K562 (cell line): ENCODE measurements around the gene EGFL7. TPM values are rescaled to one million over a fixed set of nuclear protein-coding genes. Genes with fewer than 3 reads are reported as not detected.

Source experiments
- BCOR ChIP-seq: fragments of 450-650 bp; IDR thresholded peaks from 2 replicates; pipeline ENCODE4 v1.6.1; 2016
- BHLHE40 ChIP-seq: IDR thresholded peaks from 2 replicates; pipeline ENCODE4 v1.6.1; 2011; ENCODE audit warnings: low read length, improper control_type of control experiment
- CBFA2T3 ChIP-seq: fragments of 450-650 bp; IDR thresholded peaks from 2 replicates; pipeline ENCODE4 v1.6.1; 2017
- CC2D1A ChIP-seq: fragments of 450-650 bp; IDR thresholded peaks from 2 replicates; pipeline ENCODE4 v1.6.1; 2017; ENCODE audit warnings: mild to moderate bottlenecking
- CXXC5 ChIP-seq: fragments of 250-450 bp; sonication (Bioruptor Pico); IDR thresholded peaks from 2 replicates; pipeline ENCODE4 v1.8.0; 2022; ENCODE audit warnings: inconsistent platforms, mild to moderate bottlenecking, moderate library complexity
- DPF2 ChIP-seq: fragments of 450-650 bp; IDR thresholded peaks from 2 replicates; pipeline ENCODE4 v1.6.1; 2016
- FOSL1 ChIP-seq: fragments of 200-800 bp; sonication (Bioruptor generic); conservative IDR thresholded peaks from 2 replicates; pipeline ENCODE4 v1.6.1; 2016; ENCODE audit warnings: missing genetic modification characterization, missing compliant biosample characterization
- GATAD2B ChIP-seq: fragments of 450-650 bp; IDR thresholded peaks from 2 replicates; pipeline ENCODE4 v1.6.1; 2017; ENCODE audit warnings: mild to moderate bottlenecking, borderline replicate concordance
- HLTF ChIP-seq: fragments of 450-650 bp; IDR thresholded peaks from 2 replicates; pipeline ENCODE4 v1.6.1; 2016
- JUND ChIP-seq, 2 experiments: IDR thresholded peaks; 2 replicates in 1 of 2; 3 replicates in 1 of 2; pipeline ENCODE4 v1.6.1; 2011; ENCODE audit warnings: borderline replicate concordance in 2 of 2, low read depth in 2 of 2, low read length in 2 of 2, improper control_type of control experiment in 1 of 2, missing biosample characterization in 1 of 2, missing genetic modification characterization in 1 of 2, missing genetic modification reagents in 1 of 2
- KLF1 ChIP-seq: fragments of 450-650 bp; IDR thresholded peaks from 2 replicates; pipeline ENCODE4 v1.6.1; 2016; ENCODE audit warnings: missing genetic modification characterization, missing compliant biosample characterization
- KLF16 ChIP-seq: IDR thresholded peaks from 2 replicates; pipeline ENCODE4 v1.6.1; 2016; ENCODE audit warnings: antibody characterized with exemption
- MYNN ChIP-seq, 2 experiments: sonication (generic); formaldehyde crosslinking in 1 of 2; IDR thresholded peaks; 2 replicates each; pipeline versions ENCODE4 v1.5.0 to v1.6.1; 2016 to 2020; ENCODE audit warnings: antibody characterized with exemption in 1 of 2, missing genetic modification reagents in 1 of 2
- NR1H2 ChIP-seq: sonication (generic); formaldehyde crosslinking; IDR thresholded peaks from 2 replicates; pipeline ENCODE4 v1.4.0; 2020; ENCODE audit warnings: mild to moderate bottlenecking, missing genetic modification reagents
- PRMT5 ChIP-seq: sonication (generic); formaldehyde crosslinking; IDR thresholded peaks from 2 replicates; pipeline ENCODE4 v1.5.0; 2020; ENCODE audit warnings: missing genetic modification reagents
- SMARCE1 ChIP-seq: fragments of 450-650 bp; IDR thresholded peaks from 2 replicates; pipeline ENCODE4 v1.7.1; 2016; ENCODE audit warnings: mild to moderate bottlenecking
- TEAD4 ChIP-seq, 2 experiments: sonication (generic) in 1 of 2; formaldehyde crosslinking in 1 of 2; IDR thresholded peaks; 2 replicates each; pipeline versions ENCODE4 v1.6.1 to v1.8.0; 2012 to 2022; ENCODE audit warnings: borderline replicate concordance in 1 of 2, inconsistent platforms in 1 of 2, low read length in 1 of 2, mild to moderate bottlenecking in 1 of 2, missing genetic modification reagents in 1 of 2
- YY1 ChIP-seq, 3 experiments: IDR thresholded peaks; 2 replicates each; pipeline ENCODE4 v1.6.1; 2011; ENCODE audit warnings: low read length in 2 of 3, mild to moderate bottlenecking in 2 of 3, moderate library complexity in 2 of 3, borderline replicate concordance in 1 of 3, control low read depth in 1 of 3, low read depth in 1 of 3; ENCODE audit not compliant: insufficient read depth in 3 of 3, insufficient replicate concordance in 2 of 3, control insufficient read depth in 1 of 3, insufficient read length in 1 of 3; ENCODE audit errors: extremely low read depth in 1 of 3
- ZEB2 ChIP-seq: fragments of 450-650 bp; IDR thresholded peaks from 2 replicates; pipeline ENCODE4 v1.6.1; 2016
- ZNF134 ChIP-seq: fragments of 250-450 bp; sonication (Bioruptor Pico); conservative IDR thresholded peaks from 2 replicates; pipeline ENCODE4 v1.4.0; 2020
- ZNF253 ChIP-seq: fragments of 250-450 bp; sonication (Bioruptor Pico); conservative IDR thresholded peaks from 2 replicates; pipeline ENCODE4 v1.6.1; 2021; ENCODE audit warnings: mild to moderate bottlenecking
- ZNF316 ChIP-seq: fragments of 450-650 bp; IDR thresholded peaks from 2 replicates; pipeline ENCODE4 v1.6.1; 2016
- ZNF609 ChIP-seq: sonication (generic); formaldehyde crosslinking; IDR thresholded peaks from 2 replicates; pipeline ENCODE4 v1.8.1; 2023; ENCODE audit warnings: missing genetic modification reagents, mild to moderate bottlenecking, borderline replicate concordance
- ZNF644 ChIP-seq: fragments of 200-800 bp; sonication (Bioruptor generic); IDR thresholded peaks from 2 replicates; pipeline ENCODE4 v1.6.1; 2016; ENCODE audit warnings: low read depth, missing genetic modification characterization, missing compliant biosample characterization
- ZSCAN32 ChIP-seq: fragments of 450-650 bp; formaldehyde crosslinking; IDR thresholded peaks from 2 replicates; pipeline ENCODE4 v1.4.0; 2020; ENCODE audit warnings: mild to moderate bottlenecking, moderate library complexity
- polyA plus RNA-seq, 8 experiments: library from polyadenylated mRNA; depleted of rRNA in 4 of 8; stranded (reverse) in 5 of 8; unstranded in 3 of 8; fragments of >200 nt; fragmentation: Nextera tagmentation in 2 of 8; fragmentation: Illumina TruSeq in 1 of 8; extraction: Ambion mirVana in 2 of 8; extraction: Trizol in 1 of 8; gene quantifications; 2 replicates each; pipeline versions ENCODE4 v1.2.1 to v1.2.3, GENCODE V29; 2011 to 2014; ENCODE audit warnings: inconsistent platforms in 1 of 8, missing spikeins in 1 of 8
- total RNA-seq, 7 experiments: library from RNA; depleted of rRNA in 6 of 7; stranded (reverse); fragments of >200 nt in 6 of 7; fragmentation: Illumina TruSeq in 2 of 7; extraction: Trizol in 2 of 7; gene quantifications; 2 replicates each; pipeline versions ENCODE4 v1.2.1 to v1.2.3, GENCODE V29; 2011 to 2021; ENCODE audit warnings: low replicate concordance in 1 of 7

EGFL7 gene
- total and polyA plus RNA-seq, 9 of the 15 experiments (the other 6 are each of a cell fraction or from before 2014, with no cell fraction given), result 1.5 to 286 (median 55.5) TPM

GRCh38 chr9:136693490-136694162, 30.9 kb downstream of the EGFL7 start (continued):
- TF ChIP-seq FOSL1, result peak; percentile 95
- TF ChIP-seq ZNF316, result no peak
- TF ChIP-seq HLTF, result peak; percentile 97; the same call in 1 of the 2 replicates
- TF ChIP-seq MYNN (IDR thresholded peaks at IDR 0.05), result peak; percentile 71; the same call in 1 of the 2 replicates
- TF ChIP-seq MYNN (CRISPR knock-in tag; IDR thresholded peaks at IDR 0.05), result no peak
- no peak for TF ChIP-seq ZNF134
- TF ChIP-seq CXXC5 (CRISPR knock-in tag), result no peak
- no peak for TF ChIP-seq CC2D1A
- TF ChIP-seq PRMT5, result no peak
- TF ChIP-seq ZEB2, result peak; percentile 66
- TF ChIP-seq GATAD2B, result no peak
- no peak for TF ChIP-seq ZNF609 (CRISPR knock-in tag)
- no peak for TF ChIP-seq ZSCAN32 (CRISPR knock-in tag)
- no peak for TF ChIP-seq NR1H2 (CRISPR knock-in tag)
- 0 out of 2 replicates have a peak, but pooled peaks have one; percentile 12 for TF ChIP-seq BCOR
- TF ChIP-seq KLF16, result no peak
- peak; percentile 64 for TF ChIP-seq DPF2
- peak; percentile 34 for TF ChIP-seq CBFA2T3
- TF ChIP-seq KLF1, result 0 out of 2 replicates have a peak, but pooled peaks have one; percentile 37
- TF ChIP-seq BHLHE40, result no peak
- peak in 1 of 3 experiments; percentile 10 for TF ChIP-seq YY1 (IDR thresholded peaks at IDR 0.05; ENCODE audit: borderline replicate concordance in 1 of 3, control insufficient read depth in 1 of 3, extremely low read depth in 1 of 3, insufficient read depth in 3 of 3, insufficient read length in 1 of 3, insufficient replicate concordance in 2 of 3, low read depth in 1 of 3, low read length in 2 of 3)
- TF ChIP-seq TEAD4 (IDR thresholded peaks at IDR 0.05; ENCODE audit: low read length), result no peak
- TF ChIP-seq TEAD4 (CRISPR knock-in tag; IDR thresholded peaks at IDR 0.05; ENCODE audit: borderline replicate concordance), result no peak
- no peak for TF ChIP-seq ZNF253 (CRISPR knock-in tag)
- TF ChIP-seq JUND (IDR thresholded peaks at IDR 0.05; ENCODE audit: borderline replicate concordance, low read depth, low read length), result peak; percentile 88
- TF ChIP-seq JUND (tag; IDR thresholded peaks at IDR 0.05; ENCODE audit: borderline replicate concordance, low read depth, low read length), result peak; percentile 85; the same call in 1 of the 3 replicates
- 0 out of 2 replicates have a peak, but pooled peaks have one; percentile 40 for TF ChIP-seq SMARCE1
- TF ChIP-seq ZNF644, result no peak
